Panc1 (cell line): Measurements from ENCODE around the gene EOMES. TPM values are rescaled to one million over a fixed set of nuclear protein-coding genes. Genes with fewer than 3 reads are reported as not detected.

Experiments
- ATAC-seq: fragments of 200-7000 bp; cut with Tn5 transposase; 2 replicates; pipeline ENCODE4 v1.9.1; 2020; ENCODE audit warnings: mild to moderate bottlenecking, moderate library complexity
- BruUV-seq: library from RNA; stranded (reverse); fragments of 400-500 nt; replicated peaks from 2 replicates; lab custom pipeline; 2021; lab: Mats Ljungman, UMichigan
- CTCF ChIA-PET: fragments of 300-600 bp; sonication (Branson Sonifier 250); formaldehyde crosslinking; loops from one replicate; lab custom pipeline; 2022; ENCODE audit warnings: antibody characterized with exemption; lab: Charles Lee
- POLR2A ChIA-PET: fragments of 300-600 bp; sonication (Branson Sonifier 250); formaldehyde crosslinking; loops from one replicate; lab custom pipeline; 2022; ENCODE audit warnings: antibody characterized with exemption; lab: Charles Lee
- DNase-seq: peaks from one replicate; pipeline ENCODE4 v3.0.0-alpha.2; 2010; ENCODE audit warnings: low read depth, low spot score
- H3K27ac ChIP-seq: 2 replicates; pipeline ENCODE4 v1.5.1; 2011; ENCODE audit warnings: mild to moderate bottlenecking, low read length, inconsistent platforms
- H3K27me3 ChIP-seq: fragments of 200-500 bp; sonication (Bioruptor generic); 2 replicates; pipeline ENCODE4 v1.6.0; 2014; ENCODE audit warnings: low read length, inconsistent platforms; ENCODE audit not compliant: control insufficient read depth, insufficient read depth
- H3K36me3 ChIP-seq: fragments of 200-500 bp; sonication (Bioruptor generic); 2 replicates; pipeline ENCODE4 v1.5.1; 2014; ENCODE audit warnings: inconsistent platforms, mild to moderate bottlenecking, low read length, moderate library complexity; ENCODE audit not compliant: control insufficient read depth, insufficient read depth
- H3K4me1 ChIP-seq: 2 replicates; pipeline ENCODE4 v1.5.1; 2011; ENCODE audit warnings: inconsistent platforms, mild to moderate bottlenecking, low read length, moderate library complexity; ENCODE audit not compliant: control insufficient read depth, insufficient read depth
- H3K4me3 ChIP-seq, 2 experiments: 2 replicates each; pipeline ENCODE4 v1.5.1; 2011 to 2012; ENCODE audit warnings: low read depth in 2 of 2, low read length in 2 of 2, mild to moderate bottlenecking in 2 of 2, inconsistent platforms in 1 of 2, moderate library complexity in 1 of 2
- H3K9me3 ChIP-seq: fragments of 200-500 bp; sonication (Bioruptor generic); 2 replicates; pipeline ENCODE4 v1.5.1; 2014; ENCODE audit warnings: low read depth, mild to moderate bottlenecking, inconsistent platforms, low read length, moderate library complexity; ENCODE audit not compliant: control insufficient read depth, insufficient read depth
- CTCF ChIP-seq: fragments of 450-650 bp; IDR thresholded peaks from 2 replicates; pipeline ENCODE4 v1.5.1; 2017; ENCODE audit warnings: mild to moderate bottlenecking
- POLR2AphosphoS5 ChIP-seq: IDR thresholded peaks from 2 replicates; pipeline ENCODE4 v1.6.1; 2012; ENCODE audit warnings: mild to moderate bottlenecking, low read depth, low read length, moderate library complexity
- REST ChIP-seq, 2 experiments: IDR thresholded peaks; 2 replicates each; pipeline ENCODE4 v1.6.1; 2011 to 2012; ENCODE audit warnings: low read depth in 2 of 2, control low read depth in 1 of 2, low read length in 1 of 2, mild to moderate bottlenecking in 1 of 2, moderate library complexity in 1 of 2; ENCODE audit not compliant: insufficient read depth in 1 of 2
- SIN3A ChIP-seq: IDR thresholded peaks from 2 replicates; pipeline ENCODE4 v1.6.1; 2012; ENCODE audit warnings: low read depth, mild to moderate bottlenecking, low read length, moderate library complexity, borderline replicate concordance; ENCODE audit not compliant: insufficient read depth
- TCF7L2 ChIP-seq: IDR thresholded peaks from 2 replicates; pipeline ENCODE4 v1.6.1; 2011; ENCODE audit warnings: mild to moderate bottlenecking, low read depth, low read length, inconsistent platforms
- in situ Hi-C: cut with HindIII; loops from 2 replicates; pipeline ENCODE4 v1.10.0; 2016; ENCODE audit warnings: low sequenced_read_pairs, low pct_unique_long_range_greater_than_20kb
- intact Hi-C: fragments of 100-400 bp; cut with micrococcal nuclease; formaldehyde crosslinking; loops from one replicate; pipeline ENCODE4 v1.10.0; 2022; ENCODE audit not compliant: unreplicated experiment
- total RNA-seq: library from RNA; stranded (reverse); gene quantifications from one replicate; pipeline ENCODE4 v1.2.1, GENCODE V29; 2021; ENCODE audit not compliant: unreplicated experiment

Gene EOMES
- total RNA-seq, 1 experiment from 2014 or later, result 2.5 TPM

GRCh38 chr3:27695636-27696035 is 26.5 kb downstream of the EOMES start:
- POLR2A ChIA-PET, result no interaction called here
- ATAC-seq (no peak), DNase-seq (no peak)
- intact Hi-C loops, result no loop called here
- H3K36me3 ChIP-seq, result no peaks in the 10 kb centered on the region
- H3K27ac ChIP-seq, result no peak overlapping the region
- H3K4me3 ChIP-seq, result no peak overlapping the region
- TF ChIP-seq CTCF, result no peak
- TF ChIP-seq SIN3A, result no peak
- TF ChIP-seq TCF7L2, result no peak
- no peak for TF ChIP-seq POLR2AphosphoS5
- no peak for TF ChIP-seq REST (IDR thresholded peaks at IDR 0.05; ENCODE audit: insufficient read depth in 1 of 2, low read depth in 2 of 2, low read length in 1 of 2)
- CTCF ChIA-PET, result interaction anchor here (0.6 kb wide), 1 partner anchor 14 kb away, joined by 4 read pairs; no protein-coding TSS in a partner anchor
- in situ Hi-C loops, result no loop called here
- no peaks in the 10 kb centered on the region for H3K4me1 ChIP-seq
- no peaks in the 10 kb centered on the region for H3K27me3 ChIP-seq
- no TSS peak for BruUV-seq
- peaks cover 5% of the 10 kb centered on the region; the same call in 1 of the 2 replicates for H3K9me3 ChIP-seq

- CTCF ChIA-PET, result no interaction called here
- BruUV-seq, result no TSS peak
Measured at GRCh38 chr3:27688053-27688452, 34.1 kb downstream of the EOMES start.

More at GRCh38 chr3:27688053-27688452, 34.1 kb downstream of the EOMES start:
- Histone ChIP-seq H3K9me3 (peaks cover 5% of the 10 kb centered on the region; the same call in 1 of the 2 replicates), H3K27me3 (no peaks in the 10 kb centered on the region), H3K4me1 (no peaks in the 10 kb centered on the region), H3K27ac (no peak overlapping the region), H3K36me3 (no peaks in the 10 kb centered on the region), H3K4me3 (no peak overlapping the region)
- no peak for TF ChIP-seq REST (IDR thresholded peaks at IDR 0.05; ENCODE audit: insufficient read depth in 1 of 2, low read depth in 2 of 2, low read length in 1 of 2)
- no peak for TF ChIP-seq TCF7L2
- no peak for TF ChIP-seq POLR2AphosphoS5
- no peak for TF ChIP-seq CTCF
- TF ChIP-seq SIN3A, result no peak
- DNase-seq (no peak), ATAC-seq (no peak)
- intact Hi-C loops (loop anchor here (10.0 kb wide), 1 partner anchor 153 kb away; no protein-coding TSS in a partner anchor), in situ Hi-C loops (no loop called here)
- POLR2A ChIA-PET, result no interaction called here
